HT-29 (cell line): ENCODE data around the gene ADGRG3. TPM values are rescaled to one million over a fixed set of nuclear protein-coding genes. Genes with fewer than 3 reads are reported as not detected.

Experiments used
- DNase-seq: peaks from one replicate; pipeline ENCODE4 v3.0.0-alpha.2; 2015; ENCODE audit warnings: low spot score
- total RNA-seq: library from RNA; depleted of rRNA; stranded (reverse); fragments of >200 nt; shearing (Covaris generic); gene quantifications from 2 replicates; pipeline ENCODE4 v1.2.3, GENCODE V29; 2014; rRNA removed

The ADGRG3 gene
- total RNA-seq, 1 experiment from 2014 or later = not detected

GRCh38 chr16:57734925-57735754, 67.0 kb downstream of the ADGRG3 start:
- peak; percentile 100 for DNase-seq

GRCh38 chr16:57735755-57736418, 67.8 kb downstream of the ADGRG3 start, which contains the start of gene KATNB1:
Gene KATNB1, plus strand, starts transcription at chr16:57735770. Its CDS starts 1,474 bp downstream, at chr16:57737244.
- DNase-seq = no peak

GRCh38 chr16:57736419-57737351, 68.6 kb downstream of the ADGRG3 start:
- peak; percentile 80 for DNase-seq

- DNase-seq = no peak
Measured at GRCh38 chr16:57738844-57739243, 70.7 kb downstream of the ADGRG3 start.

Other genes with a start within 250 kb of the ADGRG3 start
- 44.3 and 46.4 TPM in 2 replicates for gene CIAPIN1, start 220.9 kb upstream of the ADGRG3 start, total RNA-seq
- gene COQ9, start 220.8 kb upstream of the ADGRG3 start, total RNA-seq = 54.1 and 65.4 TPM in 2 replicates
- 151 and 174 TPM in 2 replicates for gene POLR2C, start 205.6 kb upstream of the ADGRG3 start, total RNA-seq
- gene DOK4, start 181.8 kb upstream of the ADGRG3 start, total RNA-seq = 118 and 122 TPM in 2 replicates
- gene CCDC102A, start 131.7 kb upstream of the ADGRG3 start, total RNA-seq = 7.6 and 7.7 TPM in 2 replicates
- 3.1 and 5.1 TPM in 2 replicates for gene ADGRG5, start 125.7 kb upstream of the ADGRG3 start, total RNA-seq
- gene ADGRG1, start 39.7 kb upstream of the ADGRG3 start, total RNA-seq = 138 TPM in 2 replicates
- gene DRC7, start 26.5 kb downstream of the ADGRG3 start, total RNA-seq = not detected in 2 replicates
- gene KATNB1, start 67.5 kb downstream of the ADGRG3 start, total RNA-seq = 80.2 and 92.7 TPM in 2 replicates
- gene KIFC3, start 134.2 kb downstream of the ADGRG3 start, total RNA-seq = 37.8 and 43.4 TPM in 2 replicates